ENCODE data around the gene TP53. TPM values are rescaled to one million over a fixed set of nuclear protein-coding genes. Genes with fewer than 3 reads are reported as not detected.

The TP53 gene
- total and polyA plus RNA-seq, 9 of the 15 experiments (the other 6 are each of a cell fraction or from before 2014, with no cell fraction given): 2.8 to 14.0 (median 7.1) TPM

- 0 out of 2 replicates have a peak, but pooled peaks have one; percentile 20 for TF ChIP-seq CC2D1A (IDR thresholded peaks at IDR 0.05)
- TF ChIP-seq KAT8 (IDR thresholded peaks at IDR 0.05; ENCODE audit: low read depth): no peak
- no peak for TF ChIP-seq SIN3A (IDR thresholded peaks at IDR 0.05; ENCODE audit: borderline replicate concordance in 2 of 2, control insufficient read depth in 1 of 2, low read depth in 2 of 2, low read length in 2 of 2)
- no peak for TF ChIP-seq ZNF41 (CRISPR knock-in tag; conservative IDR thresholded peaks at IDR 0.05)
- peak; percentile 64 for TF ChIP-seq ZFX (CRISPR knock-in tag; IDR thresholded peaks at IDR 0.05)
- TF ChIP-seq ZNF75A (CRISPR knock-in tag; IDR thresholded peaks at IDR 0.05): no peak
- TF ChIP-seq ZNF143 (CRISPR knock-in tag; IDR thresholded peaks at IDR 0.05): no peak
- no peak for TF ChIP-seq NR2C2 (CRISPR knock-in tag; IDR thresholded peaks at IDR 0.05)
- TF ChIP-seq NR2C2 (tag; IDR thresholded peaks at IDR 0.05): peak; percentile 25; the same call in 1 of the 2 replicates
- TF ChIP-seq, protein P1, sequence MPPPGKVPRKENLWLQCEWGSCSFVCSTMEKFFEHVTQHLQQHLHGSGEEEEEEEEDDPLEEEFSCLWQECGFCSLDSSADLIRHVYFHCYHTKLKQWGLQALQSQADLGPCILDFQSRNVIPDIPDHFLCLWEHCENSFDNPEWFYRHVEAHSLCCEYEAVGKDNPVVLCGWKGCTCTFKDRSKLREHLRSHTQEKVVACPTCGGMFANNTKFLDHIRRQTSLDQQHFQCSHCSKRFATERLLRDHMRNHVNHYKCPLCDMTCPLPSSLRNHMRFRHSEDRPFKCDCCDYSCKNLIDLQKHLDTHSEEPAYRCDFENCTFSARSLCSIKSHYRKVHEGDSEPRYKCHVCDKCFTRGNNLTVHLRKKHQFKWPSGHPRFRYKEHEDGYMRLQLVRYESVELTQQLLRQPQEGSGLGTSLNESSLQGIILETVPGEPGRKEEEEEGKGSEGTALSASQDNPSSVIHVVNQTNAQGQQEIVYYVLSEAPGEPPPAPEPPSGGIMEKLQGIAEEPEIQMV (tag; conservative IDR thresholded peaks at IDR 0.05; ENCODE audit: low read depth): peak; percentile 67; the same call in 1 of the 2 replicates
- TF ChIP-seq POLR2AphosphoS5 (IDR thresholded peaks at IDR 0.05; ENCODE audit: control insufficient read depth, insufficient read depth, low read depth, low read length): no peak
- TF ChIP-seq REST (IDR thresholded peaks at IDR 0.05; ENCODE audit: borderline replicate concordance): peak; percentile 48
- no peak for TF ChIP-seq REST (CRISPR knock-in tag; IDR thresholded peaks at IDR 0.05; ENCODE audit: low read depth)
- TF ChIP-seq TGIF2 (CRISPR knock-in tag; IDR thresholded peaks at IDR 0.05): no peak
- no peak for TF ChIP-seq PPARD (CRISPR knock-in tag; IDR thresholded peaks at IDR 0.05)
- no peak for TF ChIP-seq ZBTB43 (CRISPR knock-in tag; IDR thresholded peaks at IDR 0.05)
- TF ChIP-seq, protein P2, sequence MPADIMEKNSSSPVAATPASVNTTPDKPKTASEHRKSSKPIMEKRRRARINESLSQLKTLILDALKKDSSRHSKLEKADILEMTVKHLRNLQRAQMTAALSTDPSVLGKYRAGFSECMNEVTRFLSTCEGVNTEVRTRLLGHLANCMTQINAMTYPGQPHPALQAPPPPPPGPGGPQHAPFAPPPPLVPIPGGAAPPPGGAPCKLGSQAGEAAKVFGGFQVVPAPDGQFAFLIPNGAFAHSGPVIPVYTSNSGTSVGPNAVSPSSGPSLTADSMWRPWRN (IDR thresholded peaks at IDR 0.05; ENCODE audit: low read depth): no peak
- TF ChIP-seq FUS (optimal IDR thresholded peaks at IDR 0.05; ENCODE audit: low read depth, low read length): no peak
Observed at GRCh38 chr17:7632492-7632894, 54.8 kb downstream of the TP53 start (continued).
